Caco-2 (cell line): ENCODE data around the gene SMYD3. TPM values are rescaled to one million over a fixed set of nuclear protein-coding genes. Genes with fewer than 3 reads are reported as not detected.

Experiments
- BruUV-seq: library from RNA; stranded (reverse); fragments of 400-500 nt; replicated peaks from 2 replicates; lab custom pipeline; 2021; lab: Mats Ljungman, UMichigan
- CTCF ChIA-PET: fragments of 300-600 bp; sonication (Branson Sonifier 250); formaldehyde crosslinking; loops from one replicate; lab custom pipeline; 2022; ENCODE audit warnings: antibody characterized with exemption; lab: Charles Lee
- POLR2A ChIA-PET: fragments of 300-600 bp; sonication (Branson Sonifier 250); formaldehyde crosslinking; loops from one replicate; lab custom pipeline; 2022; ENCODE audit warnings: antibody characterized with exemption; lab: Charles Lee
- DNase-seq, 2 experiments: peaks; one replicate each; pipeline versions ENCODE4 v3.0.0 to v3.0.0-alpha.2; 2020 to 2022
- H3K27me3 ChIP-seq: replicated peaks from 2 replicates; pipeline ENCODE4 v1.6.0; 2011; ENCODE audit warnings: low read length; ENCODE audit not compliant: control insufficient read depth, insufficient read depth
- H3K36me3 ChIP-seq: 2 replicates; pipeline ENCODE4 v1.5.1; 2011; ENCODE audit warnings: low read length; ENCODE audit not compliant: control insufficient read depth, insufficient read depth
- H3K4me1 ChIP-seq: fragments of 250-450 bp; sonication (Bioruptor Pico); 2 replicates; pipeline ENCODE4 v1.5.1; 2020; ENCODE audit warnings: mild to moderate bottlenecking
- H3K4me3 ChIP-seq: 2 replicates; pipeline ENCODE4 v1.5.1; 2011; ENCODE audit warnings: low read depth, mild to moderate bottlenecking, control low read depth, low read length
- H3K9me3 ChIP-seq: fragments of 250-450 bp; sonication (Bioruptor Pico); 2 replicates; pipeline ENCODE4 v1.5.1; 2020; ENCODE audit warnings: mild to moderate bottlenecking, moderate library complexity
- H3K27ac Mint-ChIP-seq: one replicate; pipeline ENCODE4 v1.8.0; 2022; ENCODE audit warnings: mixed read lengths; ENCODE audit not compliant: unreplicated experiment
- H3K27me3 Mint-ChIP-seq: one replicate; pipeline ENCODE4 v1.8.0; 2022; ENCODE audit warnings: mixed read lengths; ENCODE audit not compliant: insufficient read depth, unreplicated experiment
- H3K36me3 Mint-ChIP-seq: one replicate; pipeline ENCODE4 v1.8.0; 2022; ENCODE audit warnings: mild to moderate bottlenecking, mixed read lengths; ENCODE audit not compliant: insufficient read depth, unreplicated experiment
- H3K4me1 Mint-ChIP-seq: one replicate; pipeline ENCODE4 v1.8.0; 2022; ENCODE audit warnings: low read depth, mixed read lengths; ENCODE audit not compliant: unreplicated experiment
- H3K4me3 Mint-ChIP-seq: one replicate; pipeline ENCODE4 v1.8.0; 2022; ENCODE audit warnings: mild to moderate bottlenecking, moderate library complexity, mixed read lengths; ENCODE audit not compliant: unreplicated experiment
- H3K9me3 Mint-ChIP-seq: one replicate; pipeline ENCODE4 v1.8.0; 2022; ENCODE audit warnings: mixed read lengths; ENCODE audit not compliant: unreplicated experiment
- intact Hi-C: fragments of 100-400 bp; cut with micrococcal nuclease; formaldehyde crosslinking; loops from one replicate; pipeline ENCODE4 v1.10.0; 2022; ENCODE audit not compliant: unreplicated experiment
- total RNA-seq: library from RNA; stranded (reverse); gene quantifications from 2 replicates; pipeline ENCODE4 v1.2.3, GENCODE V29; 2022
- TF ChIP-seq, protein P1 (sequence below), 2 experiments: fragments of 200-600 bp in 1 of 2; IDR thresholded peaks; 1 replicate in 1 of 2; 2 replicates in 1 of 2; pipeline versions ENCODE4 v1.5.1 to v1.8.0; 2011 to 2022; ENCODE audit warnings: antibody characterized with exemption in 1 of 2, control low read depth in 1 of 2, inconsistent platforms in 1 of 2, low read depth in 1 of 2, low read length in 1 of 2, mild to moderate bottlenecking in 1 of 2, moderate library complexity in 1 of 2; ENCODE audit not compliant: insufficient read depth in 1 of 2, severe bottlenecking in 1 of 2, unreplicated experiment in 1 of 2

The SMYD3 gene
- total RNA-seq, 1 experiment from 2014 or later: 33.0 TPM

DNA sequence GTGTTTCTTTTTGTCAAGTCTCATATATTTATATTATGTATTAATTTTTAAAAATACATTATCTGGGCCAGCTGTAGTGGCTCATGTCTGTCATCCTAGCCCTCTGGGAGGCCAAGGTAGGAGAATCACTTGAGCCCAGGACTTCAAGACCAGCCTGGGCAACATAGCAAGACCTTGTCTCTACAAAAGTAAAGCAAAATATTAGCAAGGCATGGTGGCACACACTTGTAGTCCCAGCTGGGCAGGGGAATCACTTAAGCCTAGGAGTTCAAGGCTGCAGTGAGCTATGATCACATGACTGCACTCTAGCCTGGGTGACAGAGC is 189.1 kb downstream of the SMYD3 start:
- TF ChIP-seq, protein P1, sequence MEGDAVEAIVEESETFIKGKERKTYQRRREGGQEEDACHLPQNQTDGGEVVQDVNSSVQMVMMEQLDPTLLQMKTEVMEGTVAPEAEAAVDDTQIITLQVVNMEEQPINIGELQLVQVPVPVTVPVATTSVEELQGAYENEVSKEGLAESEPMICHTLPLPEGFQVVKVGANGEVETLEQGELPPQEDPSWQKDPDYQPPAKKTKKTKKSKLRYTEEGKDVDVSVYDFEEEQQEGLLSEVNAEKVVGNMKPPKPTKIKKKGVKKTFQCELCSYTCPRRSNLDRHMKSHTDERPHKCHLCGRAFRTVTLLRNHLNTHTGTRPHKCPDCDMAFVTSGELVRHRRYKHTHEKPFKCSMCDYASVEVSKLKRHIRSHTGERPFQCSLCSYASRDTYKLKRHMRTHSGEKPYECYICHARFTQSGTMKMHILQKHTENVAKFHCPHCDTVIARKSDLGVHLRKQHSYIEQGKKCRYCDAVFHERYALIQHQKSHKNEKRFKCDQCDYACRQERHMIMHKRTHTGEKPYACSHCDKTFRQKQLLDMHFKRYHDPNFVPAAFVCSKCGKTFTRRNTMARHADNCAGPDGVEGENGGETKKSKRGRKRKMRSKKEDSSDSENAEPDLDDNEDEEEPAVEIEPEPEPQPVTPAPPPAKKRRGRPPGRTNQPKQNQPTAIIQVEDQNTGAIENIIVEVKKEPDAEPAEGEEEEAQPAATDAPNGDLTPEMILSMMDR (IDR thresholded peaks at IDR 0.05; ENCODE audit: insufficient read depth in 1 of 2, low read depth in 1 of 2, low read length in 1 of 2, severe bottlenecking in 1 of 2, unreplicated experiment in 1 of 2): no peak
- BruUV-seq: no TSS peak
- Histone ChIP-seq H3K4me1 (no peaks in the 10 kb centered on the region), H3K36me3 (no peaks in the 10 kb centered on the region), H3K4me3 (no peak overlapping the region), H3K27me3 (no peaks in the 10 kb centered on the region), H3K9me3 (no peaks in the 10 kb centered on the region)
- Mint-ChIP-seq H3K4me1 (no peaks in the 10 kb centered on the region), H3K9me3 (no peaks in the 10 kb centered on the region), H3K36me3 (no peaks in the 10 kb centered on the region), H3K27me3 (no peaks in the 10 kb centered on the region), H3K4me3 (no peak overlapping the region), H3K27ac (no peak overlapping the region)
- CTCF ChIA-PET: no interaction called here
- POLR2A ChIA-PET: no interaction called here
- DNase-seq: no peak
- intact Hi-C loops: no loop called here

DNA sequence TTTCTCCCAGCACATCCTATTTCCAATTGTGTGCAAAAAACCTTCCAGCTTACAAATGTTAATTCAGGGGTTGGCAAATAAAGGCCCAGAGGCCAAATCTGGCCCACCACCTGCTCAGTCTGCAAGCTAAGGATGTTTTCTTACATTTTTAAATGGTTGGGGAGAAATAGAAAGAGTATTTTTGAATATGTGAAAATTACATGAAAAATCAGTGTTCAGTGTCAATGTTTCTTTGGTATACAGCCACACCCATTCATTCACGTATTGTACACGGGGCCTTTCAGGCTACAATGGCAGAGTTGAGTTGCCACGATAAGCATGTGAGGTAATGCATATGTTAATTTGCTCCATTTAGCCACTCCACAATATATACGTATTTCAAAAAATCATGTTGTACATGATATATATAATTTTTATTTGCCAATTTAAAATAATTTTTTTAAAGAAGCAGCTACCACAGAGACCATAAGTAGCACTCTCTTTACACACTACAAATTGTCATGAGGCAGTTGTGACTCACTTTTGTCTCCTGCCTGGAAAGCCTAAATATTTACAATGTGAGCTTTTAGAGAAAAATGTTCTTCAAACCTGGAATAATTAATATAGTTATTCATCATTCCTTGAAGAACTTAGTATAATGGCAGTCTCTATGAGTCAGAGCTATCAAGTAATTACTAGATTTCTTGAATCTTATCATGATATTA is 189.6 kb downstream of the SMYD3 start:
- H3K4me3 ChIP-seq: no peak overlapping the region
- ChIA-PET CTCF (no interaction called here), POLR2A (no interaction called here)
- H3K9me3 ChIP-seq: no peaks in the 10 kb centered on the region
- Mint-ChIP-seq H3K9me3 (no peaks in the 10 kb centered on the region), H3K27me3 (no peaks in the 10 kb centered on the region), H3K4me1 (no peaks in the 10 kb centered on the region), H3K27ac (no peak overlapping the region), H3K36me3 (no peaks in the 10 kb centered on the region), H3K4me3 (no peak overlapping the region)
- DNase-seq: no peak
- TF ChIP-seq, protein P1 (IDR thresholded peaks at IDR 0.05; ENCODE audit: insufficient read depth in 1 of 2, low read depth in 1 of 2, low read length in 1 of 2, severe bottlenecking in 1 of 2, unreplicated experiment in 1 of 2): no peak
- BruUV-seq: no TSS peak
- no peaks in the 10 kb centered on the region for H3K4me1 ChIP-seq
- no peaks in the 10 kb centered on the region for H3K27me3 ChIP-seq
- intact Hi-C loops: no loop called here
- no peaks in the 10 kb centered on the region for H3K36me3 ChIP-seq

DNA sequence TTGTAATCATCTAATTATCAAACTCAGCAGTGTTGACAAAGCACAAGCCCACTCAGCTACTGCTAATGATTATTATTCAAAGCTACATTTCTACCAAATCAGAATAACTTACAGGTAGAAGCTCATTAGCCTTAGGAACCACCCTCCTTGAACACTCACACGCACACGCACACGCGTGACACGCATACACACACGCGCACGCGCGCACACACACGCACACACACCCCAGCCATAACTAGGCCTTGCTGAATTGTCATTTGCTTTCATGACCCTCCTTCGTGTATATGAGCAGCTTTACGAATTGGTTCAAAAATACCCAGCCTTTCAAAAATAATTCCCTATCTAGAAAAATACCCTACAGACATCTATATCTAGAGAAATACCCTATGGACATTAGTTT is 195.6 kb downstream of the SMYD3 start:
- BruUV-seq: no TSS peak
- Mint-ChIP-seq H3K9me3 (no peaks in the 10 kb centered on the region), H3K27ac (no peak overlapping the region), H3K27me3 (no peaks in the 10 kb centered on the region), H3K4me1 (no peaks in the 10 kb centered on the region), H3K36me3 (no peaks in the 10 kb centered on the region), H3K4me3 (no peak overlapping the region)
- H3K36me3 ChIP-seq: no peaks in the 10 kb centered on the region
- intact Hi-C loops: no loop called here
- no peak overlapping the region for H3K4me3 ChIP-seq
- CTCF ChIA-PET: no interaction called here
- DNase-seq: no peak
- TF ChIP-seq, protein P1 (IDR thresholded peaks at IDR 0.05; ENCODE audit: insufficient read depth in 1 of 2, low read depth in 1 of 2, low read length in 1 of 2, severe bottlenecking in 1 of 2, unreplicated experiment in 1 of 2): no peak
- no peaks in the 10 kb centered on the region for H3K27me3 ChIP-seq
- no peaks in the 10 kb centered on the region for H3K9me3 ChIP-seq
- POLR2A ChIA-PET: no interaction called here
- no peaks in the 10 kb centered on the region for H3K4me1 ChIP-seq
